ENCODE data around the gene L3MBTL3.
"Not testable (repeated sequence)": the region's sequence is repeated elsewhere in the genome, so short reads cannot be mapped to it uniquely, and the experiment has no call there.

L3MBTL3 gene

GRCh38 chr6:130150906-130151305 is 132.5 kb downstream of the L3MBTL3 start:
- TF ChIP-seq GATA1 (IDR thresholded peaks at IDR 0.05; ENCODE audit: low read depth, low read length): no peak
- no peak for TF ChIP-seq POLR2A (IDR thresholded peaks at IDR 0.05; ENCODE audit: low read length)
- no peak for DNase-seq

- no peak for TF ChIP-seq POLR2A (IDR thresholded peaks at IDR 0.05; ENCODE audit: low read length)
- TF ChIP-seq GATA1 (IDR thresholded peaks at IDR 0.05; ENCODE audit: low read depth, low read length): no peak
These were observed 134.6 kb downstream of the L3MBTL3 start for GRCh38 chr6:130152908-130153510.

GRCh38 chr6:130156908-130157307 is 138.5 kb downstream of the L3MBTL3 start:
- DNase-seq: no peak
- no peak for TF ChIP-seq POLR2A (IDR thresholded peaks at IDR 0.05; ENCODE audit: low read length)
- TF ChIP-seq GATA1 (IDR thresholded peaks at IDR 0.05; ENCODE audit: low read depth, low read length): no peak

More at GRCh38 chr6:130152908-130153510, 134.6 kb downstream of the L3MBTL3 start:
- no peak for DNase-seq

- TF ChIP-seq GATA1 (IDR thresholded peaks at IDR 0.05; ENCODE audit: low read depth, low read length) (no peak), POLR2A (IDR thresholded peaks at IDR 0.05; ENCODE audit: low read length) (no peak)
- DNase-seq: no peak
These were observed 139.7 kb downstream of the L3MBTL3 start for GRCh38 chr6:130158056-130158455.

- DNase-seq: no peak
- TF ChIP-seq POLR2A (IDR thresholded peaks at IDR 0.05; ENCODE audit: low read length): no peak
- TF ChIP-seq GATA1 (IDR thresholded peaks at IDR 0.05; ENCODE audit: low read depth, low read length): no peak
These were observed 140.2 kb downstream of the L3MBTL3 start for GRCh38 chr6:130158548-130158947.

- no peak for DNase-seq
- no peak for TF ChIP-seq GATA1 (IDR thresholded peaks at IDR 0.05; ENCODE audit: low read depth, low read length)
- TF ChIP-seq POLR2A (IDR thresholded peaks at IDR 0.05; ENCODE audit: low read length): no peak
These were observed 141.6 kb downstream of the L3MBTL3 start for GRCh38 chr6:130159956-130160355.

GRCh38 chr6:130161683-130162404 is 143.5 kb downstream of the L3MBTL3 start:
- no peak for DNase-seq
- no peak for TF ChIP-seq GATA1 (IDR thresholded peaks at IDR 0.05; ENCODE audit: low read depth, low read length)
- no peak for TF ChIP-seq POLR2A (IDR thresholded peaks at IDR 0.05; ENCODE audit: low read length)

- TF ChIP-seq POLR2A (IDR thresholded peaks at IDR 0.05; ENCODE audit: low read length): no peak
- no peak for TF ChIP-seq GATA1 (IDR thresholded peaks at IDR 0.05; ENCODE audit: low read depth, low read length)
- DNase-seq: no peak
These were observed 144.0 kb downstream of the L3MBTL3 start for GRCh38 chr6:130162421-130162820.

GRCh38 chr6:130163266-130163665 is 144.9 kb downstream of the L3MBTL3 start:
- no peak for DNase-seq
- TF ChIP-seq POLR2A (IDR thresholded peaks at IDR 0.05; ENCODE audit: low read length): no peak
- TF ChIP-seq GATA1 (IDR thresholded peaks at IDR 0.05; ENCODE audit: low read depth, low read length): no peak

GRCh38 chr6:130164251-130164650 is 145.9 kb downstream of the L3MBTL3 start:
- DNase-seq: no peak
- no peak for TF ChIP-seq GATA1 (IDR thresholded peaks at IDR 0.05; ENCODE audit: low read depth, low read length)
- TF ChIP-seq POLR2A (IDR thresholded peaks at IDR 0.05; ENCODE audit: low read length): no peak

- TF ChIP-seq POLR2A (IDR thresholded peaks at IDR 0.05; ENCODE audit: low read length) (no peak), GATA1 (IDR thresholded peaks at IDR 0.05; ENCODE audit: low read depth, low read length) (no peak)
- no peak for DNase-seq
These were observed 149.3 kb downstream of the L3MBTL3 start for GRCh38 chr6:130167655-130168054.

- DNase-seq: not testable (repeated sequence)
These were observed 151.8 kb downstream of the L3MBTL3 start for GRCh38 chr6:130170160-130170559.

- DNase-seq: not testable (repeated sequence)
These were observed 155.1 kb downstream of the L3MBTL3 start for GRCh38 chr6:130173377-130174004.

GRCh38 chr6:130176378-130176777 is 158.0 kb downstream of the L3MBTL3 start:
- no peak for DNase-seq
- TF ChIP-seq GATA1 (IDR thresholded peaks at IDR 0.05; ENCODE audit: low read depth, low read length): no peak
- no peak for TF ChIP-seq POLR2A (IDR thresholded peaks at IDR 0.05; ENCODE audit: low read length)

- TF ChIP-seq POLR2A (IDR thresholded peaks at IDR 0.05; ENCODE audit: low read length) (no peak), GATA1 (IDR thresholded peaks at IDR 0.05; ENCODE audit: low read depth, low read length) (no peak)
- DNase-seq: no peak
These were observed 160.3 kb downstream of the L3MBTL3 start for GRCh38 chr6:130178692-130179091.
